Sigmoid colon (tissue), 7 donors: ENCODE data around the gene INTS4. TPM values are rescaled to one million over a fixed set of nuclear protein-coding genes. Genes with fewer than 3 reads are reported as not detected.

Experiments used
- DNase-seq: peaks from one replicate; pipeline ENCODE4 v3.0.0-alpha.2; 2019
- H3K27ac ChIP-seq, 4 donors: fragments of 200-600 bp; sonication (generic); one replicate each; pipeline ENCODE4 v1.5.1; 2016 to 2019; ENCODE audit warnings: mild to moderate bottlenecking in 1 of 4
- H3K27me3 ChIP-seq, 3 donors: fragments of 200-600 bp; sonication (generic); one replicate each; pipeline ENCODE4 v1.5.1; 2019; ENCODE audit warnings: mild to moderate bottlenecking in 1 of 3
- H3K36me3 ChIP-seq, 4 donors: fragments of 200-600 bp; sonication (generic); one replicate each; pipeline ENCODE4 v1.5.1; 2016 to 2019
- H3K4me1 ChIP-seq, 4 donors: fragments of 200-600 bp; sonication (generic); one replicate each; pipeline ENCODE4 v1.5.1; 2017 to 2019
- H3K4me3 ChIP-seq, 4 donors: fragments of 200-600 bp; sonication (generic); one replicate each; pipeline ENCODE4 v1.5.1; 2017 to 2019; ENCODE audit warnings: mild to moderate bottlenecking in 2 of 4, moderate library complexity in 1 of 4
- H3K9me3 ChIP-seq, 4 donors: fragments of 200-600 bp in 3 of 4; sonication (generic) in 3 of 4; one replicate each; pipeline versions ENCODE4 v1.5.1 to v1.6.1; 2013 to 2019
- EP300 ChIP-seq, 4 donors: sonication (generic); formaldehyde crosslinking; IDR thresholded peaks; one replicate each; pipeline ENCODE4 v1.6.1; 2017; ENCODE audit warnings: antibody characterized with exemption in 4 of 4
- POLR2A ChIP-seq, 2 donors: fragments of 450-650 bp; IDR thresholded peaks; one replicate each; pipeline ENCODE4 v1.6.1; 2016; ENCODE audit warnings: antibody characterized with exemption in 2 of 2, mild to moderate bottlenecking in 2 of 2, moderate library complexity in 2 of 2
- POLR2AphosphoS5 ChIP-seq, 4 donors: sonication (generic); formaldehyde crosslinking; IDR thresholded peaks; one replicate each; pipeline ENCODE4 v1.6.1; 2017; ENCODE audit warnings: antibody characterized with exemption in 4 of 4
- WGBS, 2 donors: extraction: QIAGEN DNeasy Blood & Tissue Kit; methylation state at CpG; one replicate each; pipeline ENCODE4 v1.1.7; 2013; 5-methylcytosine and 5-hydroxymethylcytosine counted together
- intact Hi-C: fragments of 100-400 bp; cut with DNase I; formaldehyde crosslinking; loops from one replicate; pipeline ENCODE4 v1.15.1; 2023
- polyA plus RNA-seq, 3 donors: library from polyadenylated mRNA; stranded (reverse); fragments of 200-250 nt; gene quantifications; one replicate each; pipeline ENCODE4 v1.2.3, GENCODE V29; 2013
- total RNA-seq, 4 donors: library from RNA; depleted of rRNA; stranded (reverse); fragments of >200 nt; gene quantifications; one replicate each; pipeline ENCODE4 v1.1.0, GENCODE V29; 2016
- TF ChIP-seq, protein P1 (sequence below), 4 experiments: fragments of 450-650 bp in 3 of 4; fragments of 200-600 bp in 1 of 4; IDR thresholded peaks; one replicate each; pipeline ENCODE4 v1.5.1; 2016 to 2019; ENCODE audit warnings: antibody characterized with exemption in 4 of 4, mild to moderate bottlenecking in 3 of 4, moderate library complexity in 2 of 4
- donor health status: healthy with polysubstance abuse.
- donor health status: Bipolar disorder and iron deficiency.
- donor health status: healthy.

The INTS4 gene
- total and polyA plus RNA-seq, 7 donors: 11.1 to 32.1 (median 26.3) TPM

DNA sequence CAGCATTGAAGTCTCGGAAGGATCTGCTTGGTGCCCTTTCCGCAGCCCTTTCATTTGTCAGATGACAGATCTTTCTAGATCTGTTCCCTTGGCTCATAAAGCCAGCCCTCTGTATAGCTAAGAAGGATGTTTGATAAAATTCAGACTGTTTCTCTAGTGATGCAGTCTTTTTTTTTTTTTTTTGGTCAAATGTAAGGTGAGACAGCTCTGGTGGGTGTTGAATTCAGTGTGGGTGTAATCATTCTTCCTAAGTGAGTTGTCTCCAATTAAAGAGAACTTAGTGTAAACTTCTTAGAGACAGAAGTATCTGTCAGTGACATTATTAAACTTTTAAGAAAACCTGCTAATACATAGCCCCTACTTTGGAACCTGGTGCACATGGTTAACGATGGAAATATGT lies 120.3 kb downstream of the INTS4 start:
- Histone ChIP-seq H3K27me3 (no peaks in the 10 kb centered on the region), H3K4me1 (peaks cover 0 to 31% (median 16%) of the 10 kb centered on the region in 4 donors), H3K36me3 (peaks cover 9 to 54% (median 10%) of the 10 kb centered on the region in 4 donors), H3K4me3 (no peak overlapping the region), H3K27ac (peak overlapping the region in 1 of 4 donors; percentile 12), H3K9me3 (no peaks in the 10 kb centered on the region)
- no peak for DNase-seq
- TF ChIP-seq, protein P1, sequence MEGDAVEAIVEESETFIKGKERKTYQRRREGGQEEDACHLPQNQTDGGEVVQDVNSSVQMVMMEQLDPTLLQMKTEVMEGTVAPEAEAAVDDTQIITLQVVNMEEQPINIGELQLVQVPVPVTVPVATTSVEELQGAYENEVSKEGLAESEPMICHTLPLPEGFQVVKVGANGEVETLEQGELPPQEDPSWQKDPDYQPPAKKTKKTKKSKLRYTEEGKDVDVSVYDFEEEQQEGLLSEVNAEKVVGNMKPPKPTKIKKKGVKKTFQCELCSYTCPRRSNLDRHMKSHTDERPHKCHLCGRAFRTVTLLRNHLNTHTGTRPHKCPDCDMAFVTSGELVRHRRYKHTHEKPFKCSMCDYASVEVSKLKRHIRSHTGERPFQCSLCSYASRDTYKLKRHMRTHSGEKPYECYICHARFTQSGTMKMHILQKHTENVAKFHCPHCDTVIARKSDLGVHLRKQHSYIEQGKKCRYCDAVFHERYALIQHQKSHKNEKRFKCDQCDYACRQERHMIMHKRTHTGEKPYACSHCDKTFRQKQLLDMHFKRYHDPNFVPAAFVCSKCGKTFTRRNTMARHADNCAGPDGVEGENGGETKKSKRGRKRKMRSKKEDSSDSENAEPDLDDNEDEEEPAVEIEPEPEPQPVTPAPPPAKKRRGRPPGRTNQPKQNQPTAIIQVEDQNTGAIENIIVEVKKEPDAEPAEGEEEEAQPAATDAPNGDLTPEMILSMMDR (IDR thresholded peaks at IDR 0.05): no peak
- TF ChIP-seq POLR2AphosphoS5 (IDR thresholded peaks at IDR 0.05): no peak
- TF ChIP-seq EP300 (IDR thresholded peaks at IDR 0.05): no peak
- TF ChIP-seq POLR2A (IDR thresholded peaks at IDR 0.05): no peak
- WGBS, 2 donors: 96 to 97% methylated on average over 3 of the region's 3 CpGs
- intact Hi-C loops: no loop called here

GRCh38 chr11:77873345-77873744 lies 121.1 kb downstream of the INTS4 start:
- H3K27ac ChIP-seq: no peak overlapping the region
- 91 to 93% methylated on average over 1 of the region's 1 CpG for WGBS, 2 donors

DNA sequence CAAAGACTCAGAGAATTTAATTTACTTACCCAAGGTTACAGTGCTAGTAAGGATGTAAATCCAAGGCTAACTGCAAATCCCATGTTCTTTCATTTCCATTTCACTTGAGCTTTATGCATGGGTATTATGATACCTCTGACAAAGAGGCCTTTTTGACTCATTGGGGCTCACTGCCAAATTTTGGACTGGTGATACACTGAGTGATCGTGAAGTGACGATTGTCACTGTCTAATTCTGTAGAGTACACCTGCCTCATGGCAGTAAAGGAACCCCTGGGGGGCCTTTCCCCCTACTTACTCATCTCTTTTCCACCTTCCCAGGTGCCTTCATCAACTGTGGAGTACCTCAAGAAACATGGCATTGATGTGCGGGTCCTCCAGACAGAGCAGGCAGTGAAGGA lies 122.6 kb downstream of the INTS4 start:
- no peak for DNase-seq
- H3K9me3 ChIP-seq: no peaks in the 10 kb centered on the region
- H3K27ac ChIP-seq: no peak overlapping the region
- intact Hi-C loops: no loop called here
- H3K4me1 ChIP-seq: peaks cover 0 to 15% (median 3%) of the 10 kb centered on the region in 4 donors
- H3K27me3 ChIP-seq: no peaks in the 10 kb centered on the region
- WGBS, 2 donors: 97 to 98% methylated on average over 3 of the region's 3 CpGs
- TF ChIP-seq, protein P1 (IDR thresholded peaks at IDR 0.05): no peak
- TF ChIP-seq EP300 (IDR thresholded peaks at IDR 0.05) (no peak), POLR2A (IDR thresholded peaks at IDR 0.05) (no peak), POLR2AphosphoS5 (IDR thresholded peaks at IDR 0.05) (no peak)
- peaks cover 8 to 52% (median 10%) of the 10 kb centered on the region in 4 donors for H3K36me3 ChIP-seq
- H3K4me3 ChIP-seq: no peak overlapping the region

More at GRCh38 chr11:77873345-77873744, 121.1 kb downstream of the INTS4 start:
- no peaks in the 10 kb centered on the region for H3K27me3 ChIP-seq
- no peak for DNase-seq
- no peaks in the 10 kb centered on the region for H3K9me3 ChIP-seq
- H3K36me3 ChIP-seq: peaks cover 8 to 61% (median 10%) of the 10 kb centered on the region in 4 donors
- intact Hi-C loops: no loop called here
- peaks cover 0 to 22% (median 8%) of the 10 kb centered on the region in 4 donors for H3K4me1 ChIP-seq
- H3K4me3 ChIP-seq: no peak overlapping the region
- TF ChIP-seq EP300 (IDR thresholded peaks at IDR 0.05): no peak
- TF ChIP-seq POLR2A (IDR thresholded peaks at IDR 0.05): no peak
- TF ChIP-seq, protein P1 (IDR thresholded peaks at IDR 0.05): no peak
- TF ChIP-seq POLR2AphosphoS5 (IDR thresholded peaks at IDR 0.05): no peak

DNA sequence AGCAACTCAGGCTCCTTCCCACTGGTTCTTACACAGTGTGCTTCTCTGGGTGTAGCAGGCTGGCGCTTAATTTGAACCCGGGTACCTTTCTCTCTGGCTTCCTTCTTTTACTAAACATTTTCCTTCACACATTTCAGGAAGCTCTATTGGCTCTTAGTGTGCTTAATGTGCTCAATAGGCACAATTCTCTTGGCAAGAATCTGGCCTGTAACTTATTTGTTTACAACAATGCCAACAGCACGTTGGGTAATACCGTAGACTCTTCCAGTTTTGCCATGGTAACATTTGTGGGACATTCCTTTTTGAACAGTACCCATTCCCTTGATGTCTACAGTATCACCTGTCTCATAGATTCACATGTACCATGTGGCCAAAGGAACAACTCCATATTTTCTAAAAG lies 125.7 kb downstream of the INTS4 start:
- Histone ChIP-seq H3K36me3 (peaks cover 8 to 43% (median 10%) of the 10 kb centered on the region in 4 donors), H3K9me3 (no peaks in the 10 kb centered on the region), H3K4me3 (no peak overlapping the region), H3K4me1 (peaks cover 0 to 17% (median 0%) of the 10 kb centered on the region in 4 donors), H3K27ac (no peak overlapping the region), H3K27me3 (no peaks in the 10 kb centered on the region)
- intact Hi-C loops: no loop called here
- no peak for DNase-seq
- TF ChIP-seq EP300 (IDR thresholded peaks at IDR 0.05): no peak
- TF ChIP-seq POLR2A (IDR thresholded peaks at IDR 0.05): no peak
- TF ChIP-seq, protein P1 (IDR thresholded peaks at IDR 0.05): no peak
- TF ChIP-seq POLR2AphosphoS5 (IDR thresholded peaks at IDR 0.05): no peak
- 97% methylated on average over 4 of the region's 4 CpGs for WGBS, 2 donors

DNA sequence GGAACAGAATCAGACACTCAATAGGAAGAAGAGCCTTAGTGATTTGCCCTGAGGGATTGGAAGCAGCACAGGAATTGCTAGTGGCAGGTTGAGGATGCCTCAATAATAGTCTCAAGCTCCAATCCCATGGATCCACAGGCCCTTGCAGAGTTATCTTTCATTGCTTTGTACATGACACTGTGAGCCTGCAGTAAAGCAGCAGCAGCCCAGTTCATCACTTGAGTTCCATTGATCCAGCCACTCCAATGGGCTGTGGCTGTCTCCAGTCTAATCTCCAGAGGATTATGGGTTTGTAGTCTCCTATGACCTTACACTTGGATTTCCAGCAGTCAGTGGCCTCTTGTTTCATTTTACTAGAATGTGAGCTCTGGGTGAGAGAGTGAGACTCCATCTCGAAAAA lies 128.1 kb downstream of the INTS4 start:
- H3K9me3 ChIP-seq: no peaks in the 10 kb centered on the region
- H3K4me1 ChIP-seq: peaks cover 0 to 8% (median 0%) of the 10 kb centered on the region in 4 donors
- H3K27ac ChIP-seq: peak overlapping the region in 1 of 4 donors; percentile 2
- WGBS, 2 donors: 92 to 98% methylated on average over 1 of the region's 1 CpG
- TF ChIP-seq, protein P1 (IDR thresholded peaks at IDR 0.05): no peak
- TF ChIP-seq EP300 (IDR thresholded peaks at IDR 0.05) (no peak), POLR2A (IDR thresholded peaks at IDR 0.05) (no peak), POLR2AphosphoS5 (IDR thresholded peaks at IDR 0.05) (no peak)
- no peaks in the 10 kb centered on the region for H3K27me3 ChIP-seq
- H3K36me3 ChIP-seq: peaks cover 0 to 40% (median 7%) of the 10 kb centered on the region in 4 donors
- intact Hi-C loops: no loop called here
- no peak for DNase-seq
- H3K4me3 ChIP-seq: no peak overlapping the region
